CD14-positive monocyte (primary cell): ENCODE measurements around the gene NEU1. TPM values are rescaled to one million over a fixed set of nuclear protein-coding genes. Genes with fewer than 3 reads are reported as not detected.

Source experiments
- DNase-seq, 3 donors: peaks; one replicate each; pipeline ENCODE4 v3.0.0-alpha.2; 2011 to 2022
- H2AFZ ChIP-seq: 2 replicates; pipeline ENCODE4 v1.6.0; 2012; ENCODE audit warnings: mild to moderate bottlenecking, low read depth, low read length, inconsistent platforms; ENCODE audit not compliant: insufficient read depth, poor library complexity, severe bottlenecking
- H3K27ac ChIP-seq, 2 donors: 1 replicate in 1 of 2; 2 replicates in 1 of 2; pipeline ENCODE4 v1.5.1; 2012 to 2013; ENCODE audit warnings: low read length in 2 of 2, control low read depth in 1 of 2, inconsistent platforms in 1 of 2, low read depth in 1 of 2, mild to moderate bottlenecking in 1 of 2
- H3K27me3 ChIP-seq, 2 donors: one replicate each; pipeline versions ENCODE4 v1.6.0 to v1.6.1; 2011 to 2013; ENCODE audit warnings: low read length in 2 of 2; ENCODE audit not compliant: control insufficient read depth in 2 of 2, insufficient read depth in 2 of 2
- H3K36me3 ChIP-seq, 2 donors: replicated peaks in 1 of 2; 1 replicate in 1 of 2; 2 replicates in 1 of 2; pipeline versions ENCODE4 v1.5.1 to v1.6.1; 2012 to 2013; ENCODE audit warnings: low read length in 2 of 2, control low read depth in 1 of 2, inconsistent platforms in 1 of 2, mild to moderate bottlenecking in 1 of 2; ENCODE audit not compliant: insufficient read depth in 2 of 2, control insufficient read depth in 1 of 2
- H3K4me1 ChIP-seq, 2 donors: 1 replicate in 1 of 2; 2 replicates in 1 of 2; pipeline versions ENCODE4 v1.5.1 to v1.6.1; 2012 to 2013; ENCODE audit warnings: low read length in 2 of 2, control low read depth in 1 of 2, inconsistent platforms in 1 of 2, mild to moderate bottlenecking in 1 of 2, moderate library complexity in 1 of 2; ENCODE audit not compliant: insufficient read depth in 2 of 2, control insufficient read depth in 1 of 2
- H3K4me2 ChIP-seq: replicated peaks from 2 replicates; pipeline ENCODE3; 2012; ENCODE audit warnings: low read length, moderate library complexity, mild to moderate bottlenecking; ENCODE audit not compliant: poor library complexity, severe bottlenecking; ENCODE audit errors: extremely low read depth
- H3K4me3 ChIP-seq, 3 experiments: fragments of 200-600 bp in 1 of 3; sonication (generic) in 1 of 3; replicated peaks in 1 of 3; 1 replicate in 2 of 3; 2 replicates in 1 of 3; pipeline ENCODE4 v1.5.1; 2011 to 2013; ENCODE audit warnings: low read length in 3 of 3, mild to moderate bottlenecking in 3 of 3, control low read depth in 2 of 3, low read depth in 2 of 3, inconsistent platforms in 1 of 3, moderate library complexity in 1 of 3
- H3K79me2 ChIP-seq: 2 replicates; pipeline ENCODE4 v1.6.0; 2012; ENCODE audit warnings: mild to moderate bottlenecking, control low read depth, inconsistent platforms, low read length, moderate library complexity; ENCODE audit not compliant: insufficient read depth
- H3K9ac ChIP-seq: 2 replicates; pipeline ENCODE4 v1.6.0; 2017; ENCODE audit warnings: low read length, mild to moderate bottlenecking; ENCODE audit not compliant: insufficient read depth, poor library complexity, severe bottlenecking
- H3K9me3 ChIP-seq, 2 donors: replicated peaks in 1 of 2; 1 replicate in 1 of 2; 2 replicates in 1 of 2; pipeline versions ENCODE4 v1.5.1 to v1.6.1; 2012 to 2013; ENCODE audit warnings: low read length in 2 of 2, control low read depth in 1 of 2; ENCODE audit not compliant: control insufficient read depth in 1 of 2, insufficient read depth in 1 of 2
- H4K20me1 ChIP-seq: 2 replicates; pipeline ENCODE4 v1.6.0; 2012; ENCODE audit warnings: mild to moderate bottlenecking, low read length, control low read depth, moderate library complexity; ENCODE audit not compliant: insufficient read depth
- H3K27ac Mint-ChIP-seq, 7 donors: one replicate each; pipeline ENCODE4 v1.8.0; 2020; ENCODE audit warnings: mild to moderate bottlenecking in 7 of 7, mixed read lengths in 7 of 7, moderate library complexity in 6 of 7, inconsistent platforms in 2 of 7
- H3K27me3 Mint-ChIP-seq, 3 donors: one replicate each; pipeline ENCODE4 v1.8.0; 2021 to 2022; ENCODE audit warnings: low read depth in 3 of 3, mild to moderate bottlenecking in 3 of 3, mixed read lengths in 3 of 3, moderate library complexity in 3 of 3, inconsistent platforms in 1 of 3
- H3K36me3 Mint-ChIP-seq, 2 donors: one replicate each; pipeline ENCODE4 v1.8.0; 2020; ENCODE audit warnings: mixed read lengths in 2 of 2, inconsistent platforms in 1 of 2, mild to moderate bottlenecking in 1 of 2
- H3K4me1 Mint-ChIP-seq: one replicate; pipeline ENCODE4 v1.8.0; 2020; ENCODE audit warnings: mild to moderate bottlenecking, mixed read lengths
- H3K4me3 Mint-ChIP-seq, 2 donors: one replicate each; pipeline ENCODE4 v1.8.0; 2020; ENCODE audit warnings: mild to moderate bottlenecking in 2 of 2, mixed read lengths in 2 of 2, moderate library complexity in 1 of 2
- H3K9me3 Mint-ChIP-seq, 7 donors: one replicate each; pipeline ENCODE4 v1.8.0; 2020 to 2022; ENCODE audit warnings: mixed read lengths in 7 of 7, mild to moderate bottlenecking in 6 of 7, moderate library complexity in 6 of 7, inconsistent platforms in 2 of 7
- WGBS: methylation state at CpG from one replicate; pipeline ENCODE4 v1.1.5; 2013; ENCODE audit warnings: missing lambda C conversion rate; ENCODE audit not compliant: insufficient coverage; 5-methylcytosine and 5-hydroxymethylcytosine counted together
- intact Hi-C, 2 donors: fragments of 100-400 bp; cut with micrococcal nuclease; formaldehyde crosslinking; loops; one replicate each; pipeline versions ENCODE4 v1.15.0 to v1.15.1; 2023
- polyA plus RNA-seq, 3 donors: library from polyadenylated mRNA; depleted of rRNA in 1 of 3; unstranded in 2 of 3; stranded (reverse) in 1 of 3; fragments of 300-500 nt in 2 of 3; fragments of >200 nt in 1 of 3; fragmentation: Illumina TruSeq in 2 of 3; gene quantifications; 1 replicate in 2 of 3; 2 replicates in 1 of 3; pipeline ENCODE4 v1.2.3, GENCODE V29; 2012 to 2021
- TF ChIP-seq, protein P1 (sequence below): fragments of 200-600 bp; IDR thresholded peaks from one replicate; pipeline ENCODE4 v1.8.0; 2022; ENCODE audit warnings: antibody characterized with exemption, mild to moderate bottlenecking

Gene NEU1
- polyA plus RNA-seq, 3 donors, result 70.2 to 89.5 (median 81.8) TPM

DNA sequence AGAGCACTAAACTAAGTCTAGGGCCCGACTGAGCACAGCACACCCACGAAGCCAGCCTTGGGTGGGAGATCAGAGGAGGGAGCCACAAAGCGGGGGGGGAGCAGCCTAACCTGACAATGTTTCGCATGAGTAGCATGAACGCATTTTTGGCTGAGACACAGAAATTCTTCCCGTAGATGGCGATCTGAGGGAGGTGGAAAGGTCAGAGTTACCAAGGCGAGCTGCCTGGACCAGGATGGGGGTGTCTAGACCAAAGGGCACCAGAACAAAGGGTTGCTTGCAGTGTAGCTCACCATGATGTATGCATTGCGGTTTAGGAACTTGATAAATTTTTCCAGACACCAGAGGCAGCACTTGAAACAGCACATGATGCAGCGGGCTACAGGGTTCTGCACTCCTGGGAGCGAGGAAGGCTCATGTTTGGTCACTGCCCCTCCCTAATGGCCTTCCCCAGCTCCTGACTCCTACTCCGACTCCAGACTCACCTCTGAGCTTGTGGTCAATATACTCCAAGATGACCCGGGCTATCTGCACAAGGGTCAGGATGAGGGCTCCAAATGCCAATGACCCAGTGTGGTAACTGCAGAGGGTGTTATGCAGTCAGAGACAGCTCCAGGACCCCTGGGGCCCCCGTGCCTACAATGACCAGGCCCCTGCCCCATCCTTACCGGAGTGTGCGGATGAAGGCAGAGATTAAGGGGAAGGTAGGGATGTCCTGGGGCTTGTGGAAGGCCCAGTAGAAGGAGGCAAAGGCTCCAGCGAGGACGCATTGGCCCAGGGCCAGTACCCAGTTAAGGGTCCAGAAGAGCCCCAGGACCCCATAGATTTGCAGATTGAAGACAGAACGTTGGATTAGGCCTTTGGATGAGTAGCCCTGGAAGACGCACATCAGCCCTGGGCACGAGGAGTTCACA is 2.8 kb upstream of the NEU1 start:
- H3K9ac ChIP-seq, result no peak overlapping the region
- peak overlapping the region in 1 of 7 donors; percentile 66 for H3K27ac Mint-ChIP-seq
- H4K20me1 ChIP-seq, result peaks cover 6% of the 10 kb centered on the region
- no peak overlapping the region for H3K4me3 ChIP-seq
- H3K27me3 Mint-ChIP-seq, result peaks cover 0 to 3% (median 2%) of the 10 kb centered on the region in 3 donors
- WGBS, result 92% methylated on average over 20 of the region's 21 CpGs
- H3K79me2 ChIP-seq, result peaks cover 16% of the 10 kb centered on the region
- intact Hi-C loops, result loop anchor here in 1 of 2 donors (5.0 to 10.0 kb wide), 2 partner anchors 183 to 321 kb away; partner anchors contain the start of genes ATP6V1G2, DDX39B, LY6G5C and NFKBIL1
- no peak overlapping the region for H3K4me3 Mint-ChIP-seq
- H3K36me3 ChIP-seq, result peaks cover 5 to 10% of the 10 kb centered on the region in 2 donors
- peaks cover 21% of the 10 kb centered on the region for H3K4me1 Mint-ChIP-seq
- H3K27ac ChIP-seq, result no peak overlapping the region
- H2AFZ ChIP-seq, result no peak overlapping the region
- no peaks in the 10 kb centered on the region for H3K9me3 ChIP-seq
- TF ChIP-seq, protein P1, sequence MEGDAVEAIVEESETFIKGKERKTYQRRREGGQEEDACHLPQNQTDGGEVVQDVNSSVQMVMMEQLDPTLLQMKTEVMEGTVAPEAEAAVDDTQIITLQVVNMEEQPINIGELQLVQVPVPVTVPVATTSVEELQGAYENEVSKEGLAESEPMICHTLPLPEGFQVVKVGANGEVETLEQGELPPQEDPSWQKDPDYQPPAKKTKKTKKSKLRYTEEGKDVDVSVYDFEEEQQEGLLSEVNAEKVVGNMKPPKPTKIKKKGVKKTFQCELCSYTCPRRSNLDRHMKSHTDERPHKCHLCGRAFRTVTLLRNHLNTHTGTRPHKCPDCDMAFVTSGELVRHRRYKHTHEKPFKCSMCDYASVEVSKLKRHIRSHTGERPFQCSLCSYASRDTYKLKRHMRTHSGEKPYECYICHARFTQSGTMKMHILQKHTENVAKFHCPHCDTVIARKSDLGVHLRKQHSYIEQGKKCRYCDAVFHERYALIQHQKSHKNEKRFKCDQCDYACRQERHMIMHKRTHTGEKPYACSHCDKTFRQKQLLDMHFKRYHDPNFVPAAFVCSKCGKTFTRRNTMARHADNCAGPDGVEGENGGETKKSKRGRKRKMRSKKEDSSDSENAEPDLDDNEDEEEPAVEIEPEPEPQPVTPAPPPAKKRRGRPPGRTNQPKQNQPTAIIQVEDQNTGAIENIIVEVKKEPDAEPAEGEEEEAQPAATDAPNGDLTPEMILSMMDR, result no peak
- no peak for DNase-seq
- H3K36me3 Mint-ChIP-seq, result peaks cover 5 to 11% of the 10 kb centered on the region in 2 donors
- no peaks in the 10 kb centered on the region for H3K27me3 ChIP-seq
- H3K9me3 Mint-ChIP-seq, result peaks cover 0 to 2% (median 0%) of the 10 kb centered on the region in 7 donors
- peaks cover 22 to 28% of the 10 kb centered on the region in 2 donors for H3K4me1 ChIP-seq
- H3K4me2 ChIP-seq, result no peak overlapping the region

DNA sequence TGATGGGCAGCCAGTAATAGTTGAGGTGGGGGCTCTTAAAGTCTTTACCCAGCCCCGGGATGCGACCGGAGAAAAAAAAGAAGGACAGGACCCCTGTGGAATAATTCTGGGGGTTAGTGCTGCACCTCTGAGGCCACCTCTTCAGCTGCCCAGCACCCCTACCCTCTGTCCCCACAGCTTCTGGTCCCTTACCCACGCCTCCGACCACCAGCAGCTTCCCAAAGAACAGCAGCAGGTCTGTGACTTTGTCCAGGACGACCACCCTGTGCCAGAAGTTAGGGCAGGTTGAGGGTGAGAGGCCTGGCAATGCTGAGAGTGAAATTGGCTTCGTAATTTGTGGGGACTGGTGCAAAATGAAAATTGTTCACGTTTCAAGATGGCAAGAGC is 2.2 kb upstream of the NEU1 start:
- DNase-seq, result no peak
- peaks cover 11 to 17% of the 10 kb centered on the region in 2 donors for H3K36me3 ChIP-seq
- no peaks in the 10 kb centered on the region for H3K9me3 ChIP-seq
- peaks cover 11 to 17% of the 10 kb centered on the region in 2 donors for H3K36me3 Mint-ChIP-seq
- peaks cover 22 to 28% of the 10 kb centered on the region in 2 donors for H3K4me1 ChIP-seq
- H3K27ac Mint-ChIP-seq, result no peak overlapping the region
- H3K9ac ChIP-seq, result no peak overlapping the region
- intact Hi-C loops, result loop anchor here (5.0 to 10.0 kb wide), 3 partner anchors 32 to 320 kb away; partner anchors contain the start of genes ATP6V1G2 (in 1 of the 2), DDX39B (in 1 of the 2), EHMT2 (in 1 of the 2) and LY6G5C (in 1 of the 2)
- H3K4me3 ChIP-seq, result no peak overlapping the region
- H3K4me2 ChIP-seq, result no peak overlapping the region
- H3K9me3 Mint-ChIP-seq, result peaks cover 0 to 2% (median 0%) of the 10 kb centered on the region in 7 donors
- 100% methylated on average over 3 of the region's 8 CpGs for WGBS
- TF ChIP-seq, protein P1, result no peak
- no peak overlapping the region for H2AFZ ChIP-seq
- H3K27ac ChIP-seq, result no peak overlapping the region
- H3K27me3 ChIP-seq, result no peaks in the 10 kb centered on the region
- peaks cover 0 to 2% (median 2%) of the 10 kb centered on the region in 3 donors for H3K27me3 Mint-ChIP-seq
- H4K20me1 ChIP-seq, result peaks cover 6% of the 10 kb centered on the region
- H3K4me1 Mint-ChIP-seq, result peaks cover 21% of the 10 kb centered on the region
- H3K4me3 Mint-ChIP-seq, result no peak overlapping the region
- peaks cover 16% of the 10 kb centered on the region for H3K79me2 ChIP-seq
